ENCODE results near the gene TRIM41.
A peak's percentile ranks its signal among the peaks of the same experiment; 100 is the strongest.

- TF ChIP-seq POLR2AphosphoS2 (IDR thresholded peaks at IDR 0.05; ENCODE audit: low read length) (no peak), WHSC1 (IDR thresholded peaks at IDR 0.05; ENCODE audit: low read length) (no peak), ZNF561 (CRISPR knock-in tag; conservative IDR thresholded peaks at IDR 0.05) (no peak), ZNF780A (CRISPR knock-in tag; IDR thresholded peaks at IDR 0.05) (no peak), POLR2AphosphoS5 (IDR thresholded peaks at IDR 0.05; ENCODE audit: control insufficient read depth, insufficient read depth, low read depth, low read length) (no peak), ATF3 (IDR thresholded peaks at IDR 0.05) (peak; percentile 56), ATF3 (CRISPR knock-in tag; conservative IDR thresholded peaks at IDR 0.05) (no peak)
These were observed 23.0 kb upstream of the TRIM41 start for GRCh38 chr5:181199881-181200638.

All from K562 (cell line).